HFF-Myc (cell line): ENCODE measurements around the gene EDRF1.

Source experiments
- DNase-seq: peaks from one replicate; pipeline ENCODE4 v3.0.0-alpha.2; 2011; ENCODE audit warnings: low read depth; ENCODE audit errors: extremely low read depth
- H3K4me3 ChIP-seq: replicated peaks from 2 replicates; pipeline ENCODE4 v1.5.1; 2011; ENCODE audit warnings: low read depth, mild to moderate bottlenecking, control low read depth, low read length
- CTCF ChIP-seq: IDR thresholded peaks from 2 replicates; pipeline ENCODE4 v1.5.1; 2012; ENCODE audit warnings: mild to moderate bottlenecking, low read depth, low read length, control low read depth; ENCODE audit errors: missing control alignments

EDRF1 gene

DNA sequence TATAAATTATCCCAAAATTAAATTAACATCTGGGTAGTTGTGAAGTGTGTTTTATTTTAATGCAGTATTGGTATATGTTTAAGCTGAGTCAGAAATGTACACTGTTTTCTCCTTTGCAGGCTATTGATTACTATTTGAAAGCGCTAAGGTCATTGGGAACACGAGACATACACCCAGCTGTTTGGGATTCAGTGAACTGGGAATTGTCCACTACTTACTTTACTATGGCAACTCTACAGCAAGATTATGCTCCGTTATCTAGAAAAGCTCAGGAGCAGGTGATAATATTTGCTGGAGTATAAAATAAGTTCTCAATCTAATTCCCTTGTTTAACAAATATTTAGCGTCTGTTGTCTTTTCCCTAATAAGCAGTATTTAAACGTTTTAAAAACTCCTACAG, 27.9 kb downstream of the EDRF1 start:
- H3K4me3 ChIP-seq: no peak overlapping the region
- TF ChIP-seq CTCF: no peak
- no peak for DNase-seq

DNA sequence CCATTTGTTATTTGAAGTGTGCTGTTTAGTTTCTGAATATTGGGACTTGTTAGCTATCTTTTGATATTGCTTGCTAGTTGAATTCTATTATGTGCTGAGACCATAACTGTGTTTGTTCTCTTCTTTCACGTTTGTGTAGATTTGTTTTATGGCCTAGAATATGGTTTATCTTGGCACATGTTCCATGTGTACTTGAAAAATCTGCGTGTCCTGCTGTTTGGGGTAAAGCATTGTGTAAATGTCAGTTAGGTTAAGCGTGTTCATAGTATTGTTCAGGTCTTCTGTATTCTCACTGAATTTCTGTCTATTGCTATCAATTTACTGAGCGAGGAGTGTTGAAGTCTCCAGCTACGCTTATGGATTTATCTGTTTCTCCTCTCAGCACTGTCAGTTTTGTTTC, 36.7 kb downstream of the EDRF1 start:
- no peak for DNase-seq
- TF ChIP-seq CTCF: no peak
- no peak overlapping the region for H3K4me3 ChIP-seq

DNA sequence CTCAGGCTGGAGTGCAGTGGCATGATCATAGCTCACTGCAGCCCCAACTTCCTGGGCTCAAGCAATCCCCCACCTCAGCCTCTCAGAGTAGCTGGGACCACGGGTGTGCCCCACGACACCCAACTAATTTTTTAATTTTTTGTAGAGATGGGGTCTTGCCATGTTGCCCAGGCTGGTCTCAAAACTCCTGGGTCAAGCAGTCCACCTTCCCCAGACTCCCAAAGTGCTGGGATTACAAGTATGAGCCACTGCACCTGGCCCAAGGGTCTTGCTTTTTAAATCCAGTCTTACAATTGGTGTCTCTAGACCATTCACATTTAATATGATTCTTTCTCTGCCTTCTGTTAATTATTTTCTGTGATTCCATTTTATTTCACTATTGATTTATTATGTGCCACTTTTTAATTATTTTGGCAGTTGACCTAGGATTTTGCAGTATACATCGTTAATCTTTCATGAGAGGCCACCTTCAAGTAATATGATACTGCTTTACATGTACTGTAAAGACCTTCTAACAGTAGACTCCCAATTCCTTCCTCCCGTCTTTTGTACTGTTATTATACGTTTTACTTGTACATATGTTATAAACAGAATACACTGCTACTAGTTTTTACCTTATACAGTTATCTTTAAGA, 37.5 kb downstream of the EDRF1 start:
- no peak overlapping the region for H3K4me3 ChIP-seq
- DNase-seq: no peak
- no peak for TF ChIP-seq CTCF

- TF ChIP-seq CTCF: no peak
- DNase-seq: no peak
These were observed 38.2 kb downstream of the EDRF1 start for GRCh38 chr10:125757742-125758141.

GRCh38 chr10:125761961-125762360, 42.5 kb downstream of the EDRF1 start:
- H3K4me3 ChIP-seq: no peak overlapping the region
- TF ChIP-seq CTCF: no peak
- DNase-seq: no peak

More at GRCh38 chr10:125757742-125758141, 38.2 kb downstream of the EDRF1 start:
- no peak overlapping the region for H3K4me3 ChIP-seq

DNA sequence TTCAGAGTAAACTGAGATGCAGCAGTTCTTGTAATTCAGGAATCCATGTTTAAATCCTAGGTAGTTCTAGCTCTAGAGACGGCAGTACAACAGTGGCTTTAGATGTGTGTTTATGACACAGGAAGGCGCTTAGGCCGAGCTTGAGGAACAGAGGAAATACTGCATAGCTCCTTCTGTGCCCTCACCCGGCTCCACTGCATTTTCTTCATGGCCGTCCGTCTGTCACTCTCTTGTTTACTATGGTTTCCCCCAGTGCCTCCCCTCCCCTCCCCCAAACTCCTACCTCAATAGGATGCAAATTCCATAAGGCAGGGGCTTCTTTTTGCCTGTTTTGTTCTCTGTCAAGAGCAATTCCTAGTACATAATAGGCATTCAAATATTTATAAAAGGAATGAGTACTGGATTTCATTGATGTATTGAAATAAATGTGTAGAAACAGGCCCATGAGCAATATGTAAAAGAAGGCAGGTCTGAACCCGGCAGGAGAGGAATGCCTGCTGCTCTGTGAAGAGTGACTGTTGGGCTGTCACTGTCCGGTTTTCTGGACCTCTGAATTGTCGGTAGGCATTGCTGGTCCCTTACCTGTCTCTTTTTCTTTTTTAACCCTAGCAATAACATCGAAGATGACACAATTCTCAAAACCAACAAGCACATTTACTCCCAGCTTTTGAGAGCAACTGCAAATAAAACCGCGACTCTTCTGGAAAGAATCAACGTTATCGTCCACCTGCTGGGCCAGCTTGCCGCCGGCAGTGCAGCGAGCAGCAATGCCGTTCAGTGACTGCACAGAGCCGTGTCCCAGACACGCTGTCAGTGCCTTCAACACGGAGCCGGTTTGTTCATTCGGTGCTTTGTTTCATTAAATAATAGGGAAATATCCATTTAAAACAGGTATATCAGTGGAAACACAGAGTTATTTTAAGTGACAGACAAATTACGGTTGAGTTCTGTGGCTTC, 43.5 kb downstream of the EDRF1 start:
- DNase-seq: no peak
- TF ChIP-seq CTCF: no peak

More for the DNA sequence above, 43.5 kb downstream of the EDRF1 start:
- H3K4me3 ChIP-seq: no peak overlapping the region
